Endothelial cell of umbilical vein (primary cell): Measurements from ENCODE around the gene ATP9B. TPM values are rescaled to one million over a fixed set of nuclear protein-coding genes. Genes with fewer than 3 reads are reported as not detected.

Experiments used
- BruUV-seq: library from RNA; stranded (reverse); fragments of 400-500 nt; replicated peaks from 2 replicates; lab custom pipeline; 2021; lab: Mats Ljungman, UMichigan
- CTCF ChIA-PET: fragments of 300-600, 350-600 bp; sonication (Branson Sonifier 250); formaldehyde crosslinking; loops from one replicate; lab custom pipeline; 2021; ENCODE audit warnings: antibody characterized with exemption, inconsistent platforms; lab: Charles Lee
- POLR2A ChIA-PET: fragments of 300-600, 350-600 bp; sonication (Branson Sonifier 250); formaldehyde crosslinking; loops from one replicate; lab custom pipeline; 2021; ENCODE audit warnings: antibody characterized with exemption, inconsistent platforms; lab: Charles Lee
- DNase-seq: peaks from one replicate; pipeline ENCODE4 v3.0.0-alpha.2; 2011; ENCODE audit warnings: low read depth, low spot score
- FAIRE-seq: peaks from 2 replicates; lab custom pipeline; 2011; peaks lifted over from hg19 to GRCh38; lab: Jason Lieb, UNC
- H2AFZ ChIP-seq: 2 replicates; pipeline ENCODE4 v1.6.0; 2012; ENCODE audit warnings: low read depth, low read length, control low read depth, inconsistent platforms
- H3K27ac ChIP-seq: 2 replicates; pipeline ENCODE4 v1.5.1; 2011; ENCODE audit warnings: low read depth, mild to moderate bottlenecking, control low read depth, low read length, moderate library complexity; ENCODE audit not compliant: insufficient read depth
- H3K27me3 ChIP-seq, 2 experiments: 2 replicates each; pipeline versions ENCODE4 v1.6.0 to v1.6.1; 2011; ENCODE audit warnings: low read length in 2 of 2, mixed read lengths in 1 of 2; ENCODE audit not compliant: control insufficient read depth in 2 of 2, insufficient read depth in 2 of 2
- H3K36me3 ChIP-seq, 2 experiments: 2 replicates in 1 of 2; 3 replicates in 1 of 2; pipeline ENCODE4 v1.5.1; 2011; ENCODE audit warnings: low read length in 2 of 2, mild to moderate bottlenecking in 1 of 2, moderate library complexity in 1 of 2; ENCODE audit not compliant: control insufficient read depth in 2 of 2, insufficient read depth in 2 of 2; ENCODE audit errors: extremely low read depth in 1 of 2
- H3K4me1 ChIP-seq: 3 replicates; pipeline ENCODE4 v1.5.1; 2011; ENCODE audit warnings: mild to moderate bottlenecking, low read length; ENCODE audit not compliant: control insufficient read depth, insufficient read depth; ENCODE audit errors: extremely low read depth
- H3K4me2 ChIP-seq: 2 replicates; pipeline ENCODE4 v1.6.1; 2011; ENCODE audit warnings: low read length, control low read depth, mixed read lengths; ENCODE audit not compliant: insufficient read depth
- H3K4me3 ChIP-seq, 3 experiments: fragments of 200-600 bp in 1 of 3; sonication (generic), shearing (Covaris generic) in 1 of 3; replicated peaks in 1 of 3; 2 replicates each; pipeline ENCODE4 v1.5.1; 2011 to 2016; ENCODE audit warnings: control low read depth in 3 of 3, low read length in 3 of 3, mild to moderate bottlenecking in 2 of 3, inconsistent platforms in 1 of 3, low read depth in 1 of 3, moderate library complexity in 1 of 3; ENCODE audit not compliant: insufficient read depth in 1 of 3
- H3K79me2 ChIP-seq: 2 replicates; pipeline ENCODE4 v1.6.0; 2012; ENCODE audit warnings: low read length, inconsistent platforms; ENCODE audit not compliant: control insufficient read depth, insufficient read depth
- H3K9ac ChIP-seq: replicated peaks from 2 replicates; pipeline ENCODE3; 2011; ENCODE audit warnings: low read length, control low read depth; ENCODE audit not compliant: insufficient read depth; ENCODE audit errors: extremely low read depth
- H3K9me1 ChIP-seq: replicated peaks from 3 replicates; pipeline ENCODE4 v1.6.0; 2011; ENCODE audit warnings: mild to moderate bottlenecking, low read length; ENCODE audit not compliant: control insufficient read depth, insufficient read depth; ENCODE audit errors: extremely low read depth
- H3K9me3 ChIP-seq: replicated peaks from 2 replicates; pipeline ENCODE4 v1.5.1; 2012; ENCODE audit warnings: low read length, inconsistent platforms; ENCODE audit not compliant: control insufficient read depth, insufficient read depth
- H4K20me1 ChIP-seq: replicated peaks from 2 replicates; pipeline ENCODE3; 2011; ENCODE audit warnings: mild to moderate bottlenecking, low read length; ENCODE audit not compliant: control insufficient read depth, insufficient read depth; ENCODE audit errors: extremely low read depth
- EZH2 ChIP-seq: IDR thresholded peaks from 2 replicates; pipeline ENCODE4 v1.6.1; 2012; ENCODE audit warnings: borderline replicate concordance, low read depth, mild to moderate bottlenecking, moderate library complexity, low read length, inconsistent platforms; ENCODE audit not compliant: severe bottlenecking
- FOS ChIP-seq: IDR thresholded peaks from 2 replicates; pipeline ENCODE4 v1.6.1; 2011; ENCODE audit warnings: mild to moderate bottlenecking, low read length, moderate library complexity, borderline replicate concordance; ENCODE audit not compliant: insufficient read depth
- GATA2 ChIP-seq: IDR thresholded peaks from 2 replicates; pipeline ENCODE4 v1.7.0; 2011; ENCODE audit warnings: low read depth, mild to moderate bottlenecking, moderate library complexity, mixed read lengths, low read length; ENCODE audit not compliant: insufficient read length, insufficient read depth
- MYC ChIP-seq: IDR thresholded peaks from one replicate; pipeline ENCODE4 v1.6.1; 2011; ENCODE audit warnings: mild to moderate bottlenecking, low read depth, low read length
- POLR2A ChIP-seq: IDR thresholded peaks from 2 replicates; pipeline ENCODE4 v1.6.1; 2012; ENCODE audit warnings: low read depth, mild to moderate bottlenecking, control low read depth, low read length
- POLR2AphosphoS5 ChIP-seq: IDR thresholded peaks from 2 replicates; pipeline ENCODE4 v1.6.1; 2012; ENCODE audit warnings: low read depth, mild to moderate bottlenecking, control low read depth, low read length, moderate library complexity; ENCODE audit not compliant: insufficient read depth
- dilution Hi-C: fragments of 300-500 bp; cut with MboI; formaldehyde crosslinking; loops from one replicate; pipeline ENCODE4 v1.15.0; 2019; ENCODE audit warnings: low sequenced_read_pairs; ENCODE audit not compliant: extremely low pct_ligation_motif_present
- intact Hi-C: fragments of 100-400 bp; cut with micrococcal nuclease; formaldehyde crosslinking; loops from one replicate; pipeline ENCODE4 v1.10.0; 2022
- polyA plus RNA-seq, 4 experiments: library from polyadenylated mRNA; depleted of rRNA in 3 of 4; stranded (reverse) in 3 of 4; unstranded in 1 of 4; fragments of >200 nt; gene quantifications; 2 replicates each; pipeline versions ENCODE4 v1.2.1 to v1.2.3, GENCODE V29; 2011 to 2012; ENCODE audit warnings: missing spikeins in 1 of 4
- total RNA-seq: library from RNA; stranded (reverse); gene quantifications from 2 replicates; pipeline ENCODE4 v1.2.3, GENCODE V29; 2021
- TF ChIP-seq, protein P1 (sequence below): IDR thresholded peaks from 2 replicates; pipeline ENCODE4 v1.6.1; 2011; ENCODE audit not compliant: insufficient read depth, insufficient read length
- TF ChIP-seq, protein P2 (sequence below), 2 donors: IDR thresholded peaks; 1 replicate in 1 of 2; 2 replicates in 1 of 2; pipeline ENCODE4 v1.5.1; 2011; ENCODE audit warnings: low read length in 2 of 2, mild to moderate bottlenecking in 2 of 2, moderate library complexity in 2 of 2, control low read depth in 1 of 2, inconsistent platforms in 1 of 2, low read depth in 1 of 2; ENCODE audit not compliant: insufficient read depth in 1 of 2; ENCODE audit errors: extremely low read depth in 1 of 2

The ATP9B gene
- total and polyA plus RNA-seq, 2 donors (not counting 3 experiments of a cell fraction or from before 2014, with no cell fraction given) = 14.6 to 18.2 TPM

DNA sequence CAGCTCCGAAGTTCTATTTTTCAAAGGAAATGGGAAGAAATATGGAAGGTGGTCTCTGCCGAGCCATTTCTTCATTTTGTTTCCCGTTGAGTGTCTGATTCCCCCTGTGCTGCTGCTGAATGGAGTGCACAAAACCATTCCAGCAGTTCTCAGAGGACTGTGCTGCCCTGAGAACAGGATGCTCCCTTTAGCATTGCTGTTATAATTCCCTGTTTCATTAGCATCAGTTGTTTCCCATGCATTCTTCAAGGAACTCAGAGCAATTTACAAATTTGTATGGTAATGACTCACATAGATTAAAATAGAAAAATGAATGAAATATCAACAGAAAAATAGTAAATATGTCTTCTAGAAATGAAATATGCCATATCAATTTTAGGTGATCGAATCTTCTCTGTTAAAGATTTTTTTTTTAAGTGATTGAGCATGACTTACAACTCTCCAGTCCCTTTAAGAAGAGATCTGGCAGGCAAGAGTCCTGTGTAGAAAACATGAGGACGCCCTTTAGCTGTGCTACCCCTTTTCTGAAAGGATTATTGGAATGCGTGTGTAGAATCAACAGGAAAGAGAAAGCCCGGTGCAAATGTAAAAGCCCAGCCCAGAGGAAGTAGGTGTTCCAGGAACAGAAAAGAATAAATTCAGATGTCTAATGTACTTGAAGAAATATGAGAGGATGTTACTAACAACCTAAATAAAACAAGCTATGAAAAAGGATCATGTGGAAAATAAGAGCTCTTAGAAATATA, 118.5 kb downstream of the ATP9B start:
- Histone ChIP-seq H3K4me3 (peak overlapping the region in 1 of 3 experiments; percentile 5), H3K27ac (no peak overlapping the region), H3K9ac (no peak overlapping the region), H4K20me1 (no peaks in the 10 kb centered on the region), H3K4me1 (peaks cover 10% of the 10 kb centered on the region), H3K9me1 (no peaks in the 10 kb centered on the region), H3K36me3 (no peaks in the 10 kb centered on the region), H2AFZ (peak overlapping the region; percentile 35), H3K79me2 (no peaks in the 10 kb centered on the region), H3K9me3 (no peaks in the 10 kb centered on the region), H3K27me3 (no peaks in the 10 kb centered on the region), H3K4me2 (peak overlapping the region; percentile 8)
- CTCF ChIA-PET = interaction anchor here (1.0 kb wide), 1 partner anchor 1288 kb away, joined by 3 read pairs; no protein-coding TSS in a partner anchor
- DNase-seq (peak; percentile 48), FAIRE-seq (no peak)
- TF ChIP-seq FOS (no peak), EZH2 (no peak), POLR2A (no peak), POLR2AphosphoS5 (no peak), GATA2 (no peak), MYC (no peak)
- TF ChIP-seq, protein P1, sequence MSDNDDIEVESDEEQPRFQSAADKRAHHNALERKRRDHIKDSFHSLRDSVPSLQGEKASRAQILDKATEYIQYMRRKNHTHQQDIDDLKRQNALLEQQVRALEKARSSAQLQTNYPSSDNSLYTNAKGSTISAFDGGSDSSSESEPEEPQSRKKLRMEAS = no peak
- TF ChIP-seq, protein P2, sequence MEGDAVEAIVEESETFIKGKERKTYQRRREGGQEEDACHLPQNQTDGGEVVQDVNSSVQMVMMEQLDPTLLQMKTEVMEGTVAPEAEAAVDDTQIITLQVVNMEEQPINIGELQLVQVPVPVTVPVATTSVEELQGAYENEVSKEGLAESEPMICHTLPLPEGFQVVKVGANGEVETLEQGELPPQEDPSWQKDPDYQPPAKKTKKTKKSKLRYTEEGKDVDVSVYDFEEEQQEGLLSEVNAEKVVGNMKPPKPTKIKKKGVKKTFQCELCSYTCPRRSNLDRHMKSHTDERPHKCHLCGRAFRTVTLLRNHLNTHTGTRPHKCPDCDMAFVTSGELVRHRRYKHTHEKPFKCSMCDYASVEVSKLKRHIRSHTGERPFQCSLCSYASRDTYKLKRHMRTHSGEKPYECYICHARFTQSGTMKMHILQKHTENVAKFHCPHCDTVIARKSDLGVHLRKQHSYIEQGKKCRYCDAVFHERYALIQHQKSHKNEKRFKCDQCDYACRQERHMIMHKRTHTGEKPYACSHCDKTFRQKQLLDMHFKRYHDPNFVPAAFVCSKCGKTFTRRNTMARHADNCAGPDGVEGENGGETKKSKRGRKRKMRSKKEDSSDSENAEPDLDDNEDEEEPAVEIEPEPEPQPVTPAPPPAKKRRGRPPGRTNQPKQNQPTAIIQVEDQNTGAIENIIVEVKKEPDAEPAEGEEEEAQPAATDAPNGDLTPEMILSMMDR (IDR thresholded peaks at IDR 0.05; ENCODE audit: extremely low read depth in 1 of 2, insufficient read depth in 1 of 2, low read depth in 1 of 2, low read length in 2 of 2) = no peak
- intact Hi-C loops = no loop called here
- dilution Hi-C loops = no loop called here
- no TSS peak for BruUV-seq
- POLR2A ChIA-PET = no interaction called here
